Measurements from ENCODE around the gene APEX1.
"Not testable (repeated sequence)": the region's sequence is repeated elsewhere in the genome, so short reads cannot be mapped to it uniquely, and the experiment has no call there.

APEX1 gene

GRCh38 chr14:20503898-20504297 lies 48.9 kb downstream of the APEX1 start:
- TF ChIP-seq CTCF (conservative IDR thresholded peaks at IDR 0.05) (no peak), ZFX (IDR thresholded peaks at IDR 0.05) (no peak)

GRCh38 chr14:20506276-20506675 lies 51.2 kb downstream of the APEX1 start:
- H3K27ac ChIP-seq = not testable (repeated sequence)

More at GRCh38 chr14:20503898-20504297, 48.9 kb downstream of the APEX1 start:
- no peak overlapping the region for H3K27ac ChIP-seq

DNA sequence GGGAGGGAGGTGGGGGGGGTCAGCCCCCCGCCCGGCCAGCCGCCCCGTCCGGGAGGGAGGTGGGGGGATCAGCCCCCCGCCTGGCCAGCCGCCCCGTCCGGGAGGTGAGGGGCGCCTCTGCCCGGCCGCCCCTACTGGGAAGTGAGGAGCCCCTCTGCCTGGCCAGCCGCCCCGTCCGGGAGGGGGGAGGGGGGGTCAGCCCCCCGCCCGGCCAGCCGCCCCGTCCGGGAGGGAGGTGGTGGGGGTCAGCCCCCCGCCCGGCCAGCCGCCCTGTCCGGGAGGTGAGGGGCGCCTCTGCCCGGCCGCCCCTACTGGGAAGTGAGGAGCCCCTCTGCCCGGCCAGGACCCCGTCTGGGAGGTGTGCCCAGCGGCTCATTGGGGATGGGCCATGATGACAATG lies 51.7 kb downstream of the APEX1 start:
- not testable (repeated sequence) for H3K27ac ChIP-seq

Data from C4-2B (cell line).